IPS-18c (cell line): ENCODE data around the gene CHST7.

Experiments
- H3K4me3 ChIP-seq: 2 replicates; pipeline ENCODE4 v1.7.0; 2013; ENCODE audit warnings: low read depth, mild to moderate bottlenecking, low read length, moderate library complexity; ENCODE audit not compliant: insufficient read depth
- H3K9me3 ChIP-seq: one replicate; pipeline ENCODE4 v1.6.1; 2013; ENCODE audit warnings: mild to moderate bottlenecking, low read length, moderate library complexity; ENCODE audit not compliant: control insufficient read depth, insufficient read depth

Gene CHST7

DNA sequence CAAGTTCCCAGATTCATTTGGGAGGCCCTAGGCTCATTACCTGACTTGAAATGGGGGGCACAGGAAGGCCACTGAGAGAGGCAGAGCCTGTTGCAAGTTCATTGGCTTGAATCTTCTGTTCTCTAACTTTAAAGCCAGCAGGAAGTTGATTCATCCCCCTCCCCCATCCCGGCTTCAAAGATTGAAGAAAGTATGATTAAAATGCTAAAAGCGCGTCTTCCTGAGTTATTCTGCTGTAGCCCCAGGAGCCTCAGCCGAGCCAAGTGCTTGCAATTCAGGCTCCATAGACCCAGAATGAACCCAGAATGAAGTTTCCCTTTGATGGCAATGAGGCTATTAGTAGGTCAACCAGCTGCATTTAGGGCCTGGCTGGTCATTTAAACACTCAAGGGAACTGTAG is 14.7 kb downstream of the CHST7 start:
- no peak overlapping the region for H3K4me3 ChIP-seq
- peaks cover 5% of the 10 kb centered on the region for H3K9me3 ChIP-seq

DNA sequence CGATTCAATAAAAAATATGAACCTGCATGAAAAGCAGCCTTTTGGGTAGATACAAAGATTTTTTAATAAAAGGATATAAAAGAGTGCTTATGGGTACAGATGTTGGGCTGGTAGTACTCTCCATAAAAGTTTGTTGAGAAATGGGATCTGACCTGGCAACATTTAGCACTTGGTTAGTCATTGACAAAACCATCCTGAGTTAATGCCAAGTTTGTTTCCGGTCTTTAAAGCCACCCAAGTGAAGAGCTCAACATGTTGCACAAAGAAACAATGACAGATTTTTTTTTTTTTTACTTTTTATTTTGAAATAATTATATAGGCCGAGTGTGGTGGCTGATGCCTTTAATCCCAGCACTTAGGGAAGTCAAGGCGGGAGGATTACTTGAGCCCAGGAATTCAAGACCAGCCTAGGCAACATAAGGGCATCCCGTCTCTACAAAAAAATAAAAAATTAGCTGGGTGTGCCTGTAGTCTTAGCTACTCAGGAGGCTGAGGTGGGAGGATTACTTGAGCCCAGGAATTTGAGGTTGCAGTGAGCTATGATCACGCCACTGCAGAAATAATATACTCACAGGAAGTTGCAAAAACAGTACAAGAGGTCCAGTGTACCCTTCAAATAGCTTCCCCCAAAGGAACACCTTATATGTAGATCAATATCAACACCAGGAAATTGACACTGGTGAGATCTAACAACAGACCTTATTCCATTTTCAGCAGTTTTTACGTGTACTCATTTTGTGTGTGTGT is 16.6 kb downstream of the CHST7 start:
- Histone ChIP-seq H3K4me3 (no peak overlapping the region), H3K9me3 (peaks cover 5% of the 10 kb centered on the region)

DNA sequence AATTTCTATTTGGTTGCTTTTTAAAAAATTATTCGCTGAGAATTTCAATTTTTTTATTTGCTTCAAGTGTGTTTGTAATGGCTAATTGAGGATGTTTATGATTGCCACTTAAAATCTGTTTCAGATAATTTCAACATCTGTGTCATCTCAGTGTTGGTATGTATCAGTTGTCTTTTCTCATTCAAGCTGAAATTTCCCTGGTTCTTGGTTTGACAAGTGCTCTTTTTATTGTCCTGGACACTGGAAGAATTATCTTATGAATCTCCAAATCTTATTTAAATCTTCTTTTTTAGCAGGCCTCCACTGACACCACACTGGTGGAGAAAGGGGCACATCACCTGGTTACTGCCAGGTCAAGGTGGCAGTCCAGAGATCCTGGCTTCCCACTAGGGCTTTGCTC is 21.5 kb downstream of the CHST7 start:
- peaks cover 5% of the 10 kb centered on the region for H3K9me3 ChIP-seq
- no peak overlapping the region for H3K4me3 ChIP-seq

DNA sequence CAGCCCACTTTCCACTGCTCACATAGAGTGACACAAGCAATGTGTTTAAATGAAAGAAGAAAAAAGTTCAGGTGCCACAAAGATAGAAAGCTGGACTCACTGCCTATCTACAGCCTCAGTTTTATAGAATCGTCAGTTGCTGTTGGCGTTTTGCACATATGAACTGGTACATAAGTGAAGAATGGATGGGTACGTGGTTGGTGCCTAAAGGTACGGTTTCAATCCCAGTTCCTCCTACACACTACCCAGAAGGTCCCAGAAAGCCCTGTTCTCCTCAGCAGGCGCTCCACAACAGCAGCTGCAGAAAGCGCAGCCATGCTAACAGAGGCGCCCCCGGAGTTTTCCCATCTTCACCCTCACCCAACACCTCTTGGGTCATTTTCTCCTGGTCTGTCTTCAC is 23.6 kb downstream of the CHST7 start:
- peaks cover 5% of the 10 kb centered on the region for H3K9me3 ChIP-seq
- H3K4me3 ChIP-seq, result no peak overlapping the region

DNA sequence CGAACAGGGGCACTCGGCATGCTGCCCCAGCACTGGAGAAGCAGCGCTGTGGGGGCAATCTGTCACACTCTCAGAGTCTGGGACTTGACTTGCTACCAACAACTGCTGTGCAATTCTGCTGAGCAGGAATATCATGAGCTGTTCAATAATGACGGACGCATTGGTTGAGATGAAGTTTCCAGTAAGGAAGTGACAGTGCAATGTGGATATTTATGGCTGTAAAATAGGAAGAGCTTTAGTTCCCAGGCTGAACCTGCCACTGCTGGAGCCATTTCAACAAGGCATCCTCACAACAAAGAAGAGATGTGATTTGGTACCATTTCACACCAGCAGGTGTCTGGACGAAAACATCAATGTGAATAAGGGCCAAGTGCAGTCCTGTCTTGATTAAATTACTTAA is 24.2 kb downstream of the CHST7 start:
- H3K4me3 ChIP-seq, result no peak overlapping the region
- peaks cover 3% of the 10 kb centered on the region for H3K9me3 ChIP-seq

DNA sequence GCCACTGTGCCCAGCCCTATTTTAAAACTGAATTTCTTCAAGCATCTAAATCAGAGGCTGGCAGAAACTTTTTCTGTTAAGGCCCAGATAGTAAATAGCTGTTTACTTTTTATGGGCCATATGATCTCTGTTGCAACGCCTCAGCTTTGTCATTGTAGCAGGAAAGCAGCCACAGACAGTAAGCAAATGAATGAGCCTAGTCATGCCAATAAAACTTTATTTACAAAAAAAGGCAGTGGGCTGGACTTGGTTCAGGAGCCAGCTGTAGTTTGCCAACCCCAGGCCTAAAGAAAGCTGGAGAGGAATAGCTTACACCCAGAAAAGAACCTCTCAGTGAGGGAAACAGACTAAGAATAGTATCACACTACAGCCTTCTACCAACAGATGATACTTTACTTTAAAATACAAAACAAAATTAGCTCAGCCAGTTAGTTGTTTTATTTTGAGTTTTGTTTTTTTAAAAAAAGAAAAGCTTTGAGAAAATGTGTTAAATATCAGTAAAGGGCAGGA is 25.5 kb downstream of the CHST7 start:
- Histone ChIP-seq H3K4me3 (no peak overlapping the region), H3K9me3 (peaks cover 3% of the 10 kb centered on the region)

DNA sequence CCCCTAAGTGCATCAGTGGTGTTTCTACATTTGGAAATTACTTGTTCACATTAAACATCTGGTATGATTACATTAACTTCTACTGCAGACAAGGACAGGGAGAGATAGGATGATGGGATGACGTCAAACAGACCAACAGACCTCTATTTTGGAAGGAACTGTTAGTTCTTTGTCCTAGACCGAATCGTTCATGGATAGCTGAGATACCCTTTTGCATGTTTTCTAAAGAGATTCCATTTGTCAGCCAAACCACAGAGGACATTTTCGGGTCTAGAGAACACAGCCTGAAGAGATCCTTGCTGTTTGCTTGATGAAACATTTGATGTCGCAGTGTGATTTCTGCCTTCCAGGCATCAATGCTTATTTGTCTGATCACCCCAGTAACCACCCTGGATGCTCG is 27.7 kb downstream of the CHST7 start:
- Histone ChIP-seq H3K9me3 (peaks cover 3% of the 10 kb centered on the region), H3K4me3 (no peak overlapping the region)

DNA sequence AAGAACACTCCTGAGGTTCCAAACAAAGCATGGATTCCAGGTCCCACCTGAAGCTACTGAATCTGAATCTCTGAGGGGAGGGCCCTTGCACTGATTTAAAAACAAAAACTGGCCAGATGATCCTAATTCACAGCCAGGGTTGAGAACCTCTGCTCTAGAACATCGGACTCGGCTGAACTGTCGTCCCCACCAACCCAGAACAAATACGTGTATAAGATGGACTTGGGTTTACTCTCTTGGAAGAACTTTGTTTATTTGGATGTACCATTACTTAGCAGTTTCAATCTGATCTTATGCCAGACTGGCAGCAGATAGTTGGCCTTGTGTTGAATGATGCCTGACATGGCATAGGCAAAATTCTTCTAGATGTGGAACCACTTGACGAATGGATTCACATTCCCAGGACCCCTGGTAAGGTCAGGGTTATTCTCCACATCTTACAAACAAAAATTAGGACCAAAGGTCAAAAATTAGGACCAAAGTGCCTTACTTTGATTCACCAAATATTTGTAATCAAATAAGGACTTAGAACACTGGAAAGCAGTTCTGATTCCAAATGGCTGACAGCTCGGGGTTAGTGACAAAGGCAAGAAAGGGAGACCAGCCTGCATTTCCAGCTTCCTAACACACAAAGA is 29.0 kb downstream of the CHST7 start:
- H3K9me3 ChIP-seq, result peaks cover 3% of the 10 kb centered on the region
- no peak overlapping the region for H3K4me3 ChIP-seq

DNA sequence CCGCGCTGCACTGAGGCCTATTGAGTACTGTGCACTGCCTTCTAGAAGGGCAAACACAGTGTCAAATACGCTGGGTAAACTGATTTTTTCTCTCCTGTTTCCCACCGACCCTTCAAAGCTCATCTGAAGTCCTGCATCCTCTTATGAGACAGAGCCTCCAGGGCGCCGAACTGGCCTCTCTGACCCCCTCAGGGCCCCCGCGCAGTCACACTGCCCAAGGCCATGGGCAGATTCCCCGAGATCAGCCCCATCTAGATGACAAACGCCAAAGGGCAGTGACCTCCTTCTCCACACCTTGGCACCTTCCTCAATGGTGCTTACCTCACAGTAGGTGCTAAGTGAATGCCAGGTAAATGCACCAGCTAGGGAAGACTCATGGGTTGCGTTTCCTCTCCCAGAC is 34.4 kb downstream of the CHST7 start:
- peaks cover 4% of the 10 kb centered on the region for H3K9me3 ChIP-seq
- no peak overlapping the region for H3K4me3 ChIP-seq

DNA sequence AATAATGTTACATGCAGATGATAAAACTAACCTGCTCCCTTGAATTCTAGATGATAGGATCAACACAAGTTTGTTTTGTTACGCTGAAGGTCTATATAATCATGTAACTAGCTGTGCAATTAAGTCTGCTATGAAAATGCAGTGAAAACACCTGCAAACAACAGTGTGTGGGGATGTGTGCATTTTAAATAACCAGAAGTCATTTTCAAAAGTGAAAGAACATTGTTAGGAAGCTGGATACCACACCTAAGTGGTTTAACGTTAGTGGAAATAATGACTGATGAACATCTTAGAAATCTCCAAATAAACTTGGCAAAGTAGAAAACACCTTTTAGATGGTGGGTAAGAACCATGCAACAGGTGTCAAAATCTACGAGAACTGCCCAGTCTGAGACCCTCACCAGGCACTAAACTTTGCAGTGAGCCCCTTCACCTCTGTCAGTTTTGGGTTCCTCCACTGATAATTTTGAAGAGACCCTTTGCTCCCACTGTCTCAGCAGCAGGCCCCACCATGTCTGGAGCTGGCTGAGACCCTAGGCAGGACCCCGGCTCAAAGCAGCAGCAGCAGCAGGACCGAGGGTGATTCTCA is 36.6 kb downstream of the CHST7 start:
- peaks cover 4% of the 10 kb centered on the region for H3K9me3 ChIP-seq
- H3K4me3 ChIP-seq, result no peak overlapping the region

DNA sequence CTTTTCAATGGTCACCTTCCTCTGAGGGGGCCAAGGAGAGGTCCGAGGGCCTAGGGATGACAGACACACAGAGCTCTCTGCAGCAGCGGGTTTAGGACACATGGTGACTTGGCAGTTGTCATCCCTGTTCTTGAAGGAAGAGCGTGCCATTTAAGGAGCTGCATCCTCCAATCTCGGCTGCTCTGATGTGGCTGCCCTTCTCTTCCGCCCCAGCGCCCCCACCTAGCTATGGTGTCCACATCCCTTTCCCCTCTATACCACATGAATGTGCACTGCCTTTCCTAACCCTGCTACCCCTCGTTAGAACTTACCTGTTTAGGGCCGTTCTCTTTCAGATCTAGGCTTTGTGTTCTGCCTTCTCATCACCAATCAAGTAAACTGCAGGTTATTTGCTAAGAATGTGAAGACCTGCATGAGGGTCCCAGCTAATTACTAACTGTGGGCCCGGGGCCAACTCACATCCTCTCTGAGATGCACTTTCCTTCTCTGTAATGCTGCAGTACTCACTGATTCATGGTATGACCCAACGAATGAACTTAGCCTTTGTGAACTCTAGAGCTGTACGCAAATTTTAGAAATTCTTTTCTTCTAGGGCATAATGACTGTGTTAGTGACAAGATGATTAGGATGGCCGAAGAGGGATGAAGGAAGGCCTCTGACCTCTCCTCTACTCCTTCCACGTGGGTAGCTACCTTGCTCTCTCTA is 38.2 kb downstream of the CHST7 start:
- no peak overlapping the region for H3K4me3 ChIP-seq
- peaks cover 4% of the 10 kb centered on the region for H3K9me3 ChIP-seq

DNA sequence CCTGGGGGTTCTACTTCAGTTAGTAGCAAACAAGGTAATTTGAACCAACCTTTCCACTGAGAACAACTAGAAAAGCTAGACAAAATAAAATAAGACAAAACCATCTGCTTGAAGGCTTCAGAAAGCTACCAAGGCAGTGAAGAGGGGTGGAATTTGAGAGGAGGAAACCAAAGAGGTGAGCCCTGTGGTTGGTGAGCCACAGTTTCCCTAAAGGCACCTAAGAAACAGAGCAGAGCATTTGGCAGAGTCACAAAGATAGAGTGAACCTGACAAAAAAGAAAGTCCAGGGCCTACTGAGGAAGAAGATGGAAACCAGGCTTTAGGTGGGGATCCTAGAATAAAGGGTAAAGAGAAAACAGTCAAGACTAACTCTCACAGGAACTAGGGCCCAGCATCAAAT is 44.3 kb downstream of the CHST7 start:
- H3K9me3 ChIP-seq, result peaks cover 11% of the 10 kb centered on the region
- no peak overlapping the region for H3K4me3 ChIP-seq

DNA sequence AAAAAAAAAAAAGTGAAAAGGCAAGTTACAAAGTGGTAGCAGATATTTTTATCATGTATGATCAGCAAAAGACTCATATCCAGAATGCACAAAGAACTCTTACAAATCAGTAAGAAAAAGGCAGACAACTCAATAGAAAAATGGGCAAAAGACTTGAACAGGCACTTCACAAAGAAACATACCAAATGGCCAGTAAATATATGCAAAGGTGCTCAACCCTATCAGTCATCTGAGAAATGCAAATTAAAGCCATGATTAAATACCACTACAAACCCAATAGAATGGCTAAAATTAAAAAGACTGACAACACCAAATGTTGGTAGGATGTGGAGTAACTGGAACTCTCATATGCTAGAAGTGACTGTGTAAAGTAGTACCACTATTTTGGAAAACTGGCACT is 45.4 kb downstream of the CHST7 start:
- Histone ChIP-seq H3K4me3 (no peak overlapping the region), H3K9me3 (peaks cover 11% of the 10 kb centered on the region)

DNA sequence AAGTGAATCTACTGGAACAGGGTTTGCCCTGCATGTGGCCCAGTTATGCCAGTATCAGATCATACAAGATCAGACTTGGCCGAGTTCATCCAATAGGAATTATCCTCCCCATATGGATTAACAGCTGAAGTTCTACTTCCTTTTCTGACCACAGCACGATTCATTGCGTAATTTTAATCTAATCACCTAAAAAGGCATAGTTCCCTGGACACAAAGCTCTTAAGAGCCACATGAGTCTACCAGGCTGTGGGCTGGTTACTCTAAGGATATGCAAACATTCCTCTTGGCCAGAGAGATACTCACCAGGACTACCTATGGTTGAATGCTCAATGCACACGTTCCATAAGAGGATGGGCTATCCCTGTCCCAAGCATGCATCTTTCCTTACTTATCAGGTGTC is 46.9 kb downstream of the CHST7 start:
- Histone ChIP-seq H3K9me3 (peaks cover 11% of the 10 kb centered on the region), H3K4me3 (no peak overlapping the region)

DNA sequence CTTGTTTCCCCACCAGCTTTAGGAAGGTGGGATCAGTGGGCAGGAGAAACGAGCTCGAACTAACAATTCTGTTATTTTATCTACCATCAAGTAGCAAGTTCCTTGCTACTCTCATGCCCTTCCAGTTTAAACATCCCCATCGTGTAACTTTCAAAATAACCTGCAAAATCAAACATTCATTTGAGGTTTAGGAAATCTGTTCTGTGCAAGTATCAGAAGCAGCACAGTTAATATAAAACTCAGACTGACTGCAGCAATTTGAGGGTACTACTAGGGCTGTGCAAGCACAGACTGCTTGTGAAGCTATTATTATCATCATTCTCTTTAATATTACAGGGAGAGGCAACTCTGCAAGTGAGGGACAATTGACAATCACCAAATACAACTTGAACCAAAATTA is 48.0 kb downstream of the CHST7 start:
- H3K9me3 ChIP-seq, result peaks cover 11% of the 10 kb centered on the region

DNA sequence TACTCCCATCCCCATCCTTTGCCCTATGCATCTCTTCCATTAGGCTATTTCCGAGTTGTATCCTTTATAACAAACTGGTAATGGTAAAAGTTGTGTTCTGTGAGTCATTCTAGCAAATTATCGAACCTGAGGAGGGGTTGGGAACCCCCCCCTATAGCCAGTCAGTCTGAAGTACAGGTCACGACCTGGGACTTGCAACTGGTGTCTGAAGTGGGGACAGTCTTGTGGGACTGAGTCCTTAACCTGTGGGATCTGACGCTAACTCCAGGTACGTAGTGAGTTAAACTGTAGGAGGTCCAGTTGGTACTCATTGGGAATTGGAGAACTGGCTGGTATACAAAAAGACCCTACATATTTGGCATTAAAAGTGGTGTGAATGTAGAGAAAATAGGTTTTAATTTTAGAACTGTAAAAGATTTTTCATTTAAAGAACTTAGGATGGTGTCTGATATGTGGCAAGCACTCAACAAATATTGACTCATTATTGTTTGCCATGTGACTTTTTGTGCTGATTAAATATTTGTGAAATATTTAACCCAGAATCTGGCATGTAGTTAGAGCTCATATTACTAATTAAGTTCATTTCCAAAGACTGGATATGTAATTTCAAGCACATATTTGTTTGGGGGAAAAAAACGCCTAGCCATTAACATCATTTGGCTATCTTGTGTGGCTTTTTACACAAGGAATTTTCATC is 50.7 kb downstream of the CHST7 start:
- peaks cover 9% of the 10 kb centered on the region for H3K9me3 ChIP-seq
- no peak overlapping the region for H3K4me3 ChIP-seq

More for the DNA sequence above, 48.0 kb downstream of the CHST7 start:
- no peak overlapping the region for H3K4me3 ChIP-seq

DNA sequence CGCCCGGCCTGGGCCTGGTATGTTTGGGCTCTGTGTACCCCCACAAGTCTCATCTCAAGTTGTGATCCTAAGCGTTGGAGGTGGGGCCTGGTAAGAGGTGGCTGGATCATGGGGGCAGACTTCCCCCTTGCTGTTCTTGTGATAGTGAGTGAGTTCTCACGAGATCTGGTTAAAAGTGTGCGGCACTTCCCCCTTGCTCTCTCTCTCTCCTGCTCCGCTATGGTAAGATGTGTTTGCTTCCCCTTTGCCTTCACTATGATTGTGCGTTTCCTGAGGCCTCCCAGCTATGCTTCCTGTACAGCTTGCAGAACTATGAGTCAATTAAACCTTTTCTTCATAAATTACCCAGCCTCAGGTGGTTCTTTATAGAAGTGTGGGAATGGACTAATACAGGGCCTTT is 53.0 kb downstream of the CHST7 start:
- no peak overlapping the region for H3K4me3 ChIP-seq
- peaks cover 7% of the 10 kb centered on the region for H3K9me3 ChIP-seq
